HL-60 (cell line): ENCODE data around the gene CSTF3.

ENCODE experiments used
- DNase-seq, 2 experiments: peaks; one replicate each; pipeline ENCODE4 v3.0.0-alpha.2; 2010 to 2020; ENCODE audit warnings: low read depth in 1 of 2, low spot score in 1 of 2
- H3K27ac ChIP-seq: fragments of 250-450 bp; sonication (Bioruptor Pico); replicated peaks from 2 replicates; pipeline ENCODE4 v1.5.1; 2020; ENCODE audit warnings: mild to moderate bottlenecking, moderate library complexity
- H3K27me3 ChIP-seq: fragments of 250-450 bp; sonication (Bioruptor Pico); 2 replicates; pipeline ENCODE4 v1.5.1; 2021; ENCODE audit warnings: mild to moderate bottlenecking, moderate library complexity; ENCODE audit not compliant: insufficient read depth, poor library complexity, severe bottlenecking
- H3K4me3 ChIP-seq: replicated peaks from 2 replicates; pipeline ENCODE4 v1.5.1; 2011; ENCODE audit warnings: mild to moderate bottlenecking, control low read depth, low read length; ENCODE audit not compliant: insufficient read depth
- CTCF ChIP-seq: IDR thresholded peaks from one replicate; pipeline ENCODE4 v1.5.1; 2011; ENCODE audit warnings: low read length, control low read depth, inconsistent platforms; ENCODE audit not compliant: insufficient read depth
- GABPA ChIP-seq: IDR thresholded peaks from 2 replicates; pipeline ENCODE4 v1.6.1; 2012; ENCODE audit warnings: low read depth
- POLR2AphosphoS5 ChIP-seq: IDR thresholded peaks from 2 replicates; pipeline ENCODE4 v1.6.1; 2012; ENCODE audit warnings: low read depth
- REST ChIP-seq: IDR thresholded peaks from 2 replicates; pipeline ENCODE4 v1.6.1; 2012; ENCODE audit warnings: low read depth; ENCODE audit not compliant: insufficient replicate concordance
- SPI1 ChIP-seq: IDR thresholded peaks from 2 replicates; pipeline ENCODE4 v1.6.1; 2012; ENCODE audit warnings: low read depth, mild to moderate bottlenecking, borderline replicate concordance

Gene CSTF3

GRCh38 chr11:33151399-33151798, 9.9 kb downstream of the CSTF3 start:
- DNase-seq, result no peak
- Histone ChIP-seq H3K27ac (no peak overlapping the region), H3K27me3 (no peaks in the 10 kb centered on the region), H3K4me3 (no peak overlapping the region)
- TF ChIP-seq REST, result no peak
- no peak for TF ChIP-seq SPI1
- no peak for TF ChIP-seq CTCF
- no peak for TF ChIP-seq GABPA
- TF ChIP-seq POLR2AphosphoS5, result no peak

GRCh38 chr11:33147559-33147958, 13.7 kb downstream of the CSTF3 start:
- TF ChIP-seq REST (no peak), GABPA (no peak), POLR2AphosphoS5 (no peak), SPI1 (no peak), CTCF (no peak)
- no peak for DNase-seq

GRCh38 chr11:33135768-33136443, 25.4 kb downstream of the CSTF3 start:
- H3K27ac ChIP-seq, result no peak overlapping the region; the same call in 1 of the 2 replicates

More at GRCh38 chr11:33147559-33147958, 13.7 kb downstream of the CSTF3 start:
- H3K27me3 ChIP-seq, result no peaks in the 10 kb centered on the region
- no peak overlapping the region for H3K27ac ChIP-seq
- no peak overlapping the region for H3K4me3 ChIP-seq

More at GRCh38 chr11:33135768-33136443, 25.4 kb downstream of the CSTF3 start:
- Histone ChIP-seq H3K4me3 (no peak overlapping the region), H3K27me3 (no peaks in the 10 kb centered on the region)
- no peak for DNase-seq
- TF ChIP-seq SPI1 (no peak), POLR2AphosphoS5 (no peak), CTCF (no peak), GABPA (no peak), REST (no peak)
